Stimulated activated CD8-positive, alpha-beta memory T cell treated with anti-CD3 and anti-CD28 coated beads, Interleukin-15, amount 100 ng/mL, for 1 hour (primary cell): ENCODE data around the gene HTR3A.
A peak's percentile ranks its signal among the peaks of the same experiment; 100 is the strongest.

Experiments
- DNase-seq: peaks from one replicate; pipeline ENCODE4 v3.0.0-alpha.2; 2020; ENCODE audit warnings: low read depth

The HTR3A gene

GRCh38 chr11:113979431-113979830, 4.5 kb downstream of the HTR3A start:
- no peak for DNase-seq

DNA sequence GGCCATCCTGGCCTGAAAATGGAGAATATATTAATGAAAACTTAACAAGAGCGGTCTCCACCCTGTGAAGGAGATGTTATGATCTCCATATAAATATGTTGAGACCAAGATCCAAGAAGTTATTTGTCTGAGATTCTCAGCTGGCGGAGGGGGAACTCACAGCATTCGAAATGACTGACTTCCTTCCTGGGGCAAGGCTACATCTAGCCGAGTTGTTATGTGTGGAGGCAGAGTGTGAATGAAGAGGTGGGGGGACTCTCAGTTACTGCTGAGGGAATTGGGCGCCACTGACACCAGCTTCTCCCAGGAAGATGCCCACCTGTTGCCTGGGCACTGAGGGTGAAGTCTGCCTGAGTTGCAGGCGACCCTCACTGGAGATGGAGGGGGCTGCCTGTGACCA, 5.9 kb downstream of the HTR3A start:
- no peak for DNase-seq

DNA sequence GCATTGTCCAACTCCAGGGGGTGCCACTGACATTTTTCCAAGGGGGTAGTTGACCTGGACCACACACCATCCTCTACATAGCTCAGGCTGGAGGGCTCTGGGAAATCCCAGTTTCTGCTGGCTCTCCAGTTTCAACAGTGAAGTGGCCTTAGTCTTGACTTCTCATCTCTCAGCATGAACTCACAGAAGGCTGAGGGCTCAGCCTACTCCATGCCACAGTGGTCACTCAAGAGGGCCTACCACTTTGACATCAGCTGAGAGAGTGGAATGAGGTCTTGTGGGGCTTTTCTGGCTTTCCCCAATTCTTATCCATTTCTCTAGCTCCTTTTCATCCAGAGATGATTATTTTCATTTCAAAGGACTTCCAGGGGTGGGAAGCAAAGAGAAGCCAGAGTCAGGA, 7.4 kb downstream of the HTR3A start:
- no peak for DNase-seq

- no peak for DNase-seq
These were observed 9.9 kb downstream of the HTR3A start for GRCh38 chr11:113984781-113985180.

DNA sequence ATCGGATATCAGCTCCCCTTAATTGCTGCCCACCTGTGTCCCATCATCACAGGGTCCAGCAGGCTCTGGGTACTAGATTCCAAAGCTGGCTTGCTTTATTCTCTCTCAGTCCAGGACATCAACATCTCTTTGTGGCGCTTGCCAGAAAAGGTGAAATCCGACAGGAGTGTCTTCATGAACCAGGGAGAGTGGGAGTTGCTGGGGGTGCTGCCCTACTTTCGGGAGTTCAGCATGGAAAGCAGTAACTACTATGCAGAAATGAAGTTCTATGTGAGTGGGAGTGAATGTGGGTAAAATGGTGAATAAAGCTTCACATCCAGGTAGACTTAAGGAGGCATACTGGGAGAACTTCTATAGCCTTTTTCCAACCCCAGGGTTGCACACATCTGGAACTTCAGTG, 11.0 kb downstream of the HTR3A start:
- no peak for DNase-seq

- no peak for DNase-seq
These were observed 11.6 kb downstream of the HTR3A start for GRCh38 chr11:113986351-113987140.

- DNase-seq, result no peak
These were observed 14.5 kb downstream of the HTR3A start for GRCh38 chr11:113989381-113989780.

DNA sequence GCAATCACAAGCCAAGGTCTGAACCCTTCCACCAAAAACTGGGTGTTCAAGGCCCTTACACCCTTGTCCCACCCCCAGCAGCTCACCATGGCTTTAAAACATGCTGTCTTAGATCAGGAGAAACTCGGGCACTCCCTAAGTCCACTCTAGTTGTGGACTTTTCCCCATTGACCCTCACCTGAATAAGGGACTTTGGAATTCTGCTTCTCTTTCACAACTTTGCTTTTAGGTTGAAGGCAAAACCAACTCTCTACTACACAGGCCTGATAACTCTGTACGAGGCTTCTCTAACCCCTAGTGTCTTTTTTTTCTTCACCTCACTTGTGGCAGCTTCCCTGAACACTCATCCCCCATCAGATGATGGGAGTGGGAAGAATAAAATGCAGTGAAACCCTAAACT, 15.0 kb downstream of the HTR3A start:
- DNase-seq, result no peak

DNA sequence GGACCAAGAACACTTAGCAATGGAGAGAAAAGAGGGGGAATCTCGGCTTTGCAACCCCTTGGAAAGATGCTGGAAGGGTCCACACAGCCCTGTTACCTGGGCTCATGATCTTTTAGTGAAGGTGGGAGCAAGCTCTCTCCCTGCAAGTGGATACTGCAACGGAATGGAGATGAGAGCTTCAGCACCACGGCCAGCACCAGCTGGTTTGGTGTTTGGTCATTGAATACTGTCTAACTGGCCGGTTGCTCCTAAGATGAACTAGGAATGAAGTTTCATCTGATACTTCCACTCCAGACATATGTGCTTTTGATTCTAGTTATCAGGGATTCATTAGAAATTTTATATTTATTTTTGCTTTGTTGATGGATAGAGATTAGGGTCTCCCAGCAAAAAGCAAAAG, 16.3 kb downstream of the HTR3A start:
- no peak for DNase-seq

- no peak for DNase-seq
These were observed 17.0 kb downstream of the HTR3A start for GRCh38 chr11:113991718-113992458.

GRCh38 chr11:113992459-113993110, 17.7 kb downstream of the HTR3A start:
- no peak for DNase-seq

GRCh38 chr11:113994077-113994954, 19.4 kb downstream of the HTR3A start:
- DNase-seq, result peak; percentile 11

DNA sequence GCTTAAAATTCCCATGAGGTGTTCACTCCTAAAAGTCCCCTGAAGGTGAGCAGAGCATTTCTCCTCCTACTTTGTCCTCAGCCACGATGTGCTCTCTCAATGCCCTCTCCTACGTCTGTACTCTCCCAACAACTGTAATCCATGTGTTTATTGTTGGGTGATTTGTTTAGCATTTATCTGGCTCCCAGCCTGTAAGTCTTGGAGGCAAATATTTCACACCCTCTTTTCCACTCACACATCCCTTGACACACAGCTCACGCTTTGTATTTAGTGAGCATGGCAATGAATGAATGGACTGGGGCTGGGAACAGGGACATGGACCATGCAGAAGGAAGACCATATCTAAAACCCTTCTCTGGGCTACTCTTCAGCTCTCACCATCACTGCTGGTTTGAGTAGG, 22.6 kb downstream of the HTR3A start:
- DNase-seq, result no peak

GRCh38 chr11:113998574-113998973, 23.7 kb downstream of the HTR3A start:
- DNase-seq, result no peak

GRCh38 chr11:114000526-114000925, 25.6 kb downstream of the HTR3A start:
- DNase-seq, result no peak

DNA sequence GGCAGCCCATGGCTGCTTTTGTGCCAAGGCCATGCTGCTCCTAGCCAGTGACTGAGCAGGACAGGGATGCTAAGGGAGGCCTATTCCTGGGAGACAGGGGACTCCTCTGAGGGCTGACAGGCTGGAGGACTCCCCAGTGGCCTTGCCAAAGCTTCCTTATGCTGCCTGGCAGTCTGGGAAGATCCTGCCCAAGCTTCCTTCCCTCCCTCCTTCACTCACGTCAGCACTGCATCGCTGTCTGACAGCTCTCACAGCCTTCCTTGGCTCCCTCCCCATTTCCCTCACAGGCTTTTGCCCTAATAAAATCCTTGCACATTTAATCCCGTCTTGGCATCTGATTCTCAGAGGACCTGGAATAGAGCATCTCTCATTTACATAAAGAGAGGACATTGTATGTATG, 26.5 kb downstream of the HTR3A start:
- DNase-seq, result no peak

GRCh38 chr11:114008331-114008730, 33.4 kb downstream of the HTR3A start:
- no peak for DNase-seq

- no peak for DNase-seq
These were observed 36.0 kb downstream of the HTR3A start for GRCh38 chr11:114010931-114011330.

- no peak for DNase-seq
These were observed 36.5 kb downstream of the HTR3A start for GRCh38 chr11:114011443-114011842.

GRCh38 chr11:114015117-114015516, 40.2 kb downstream of the HTR3A start:
- no peak for DNase-seq

DNA sequence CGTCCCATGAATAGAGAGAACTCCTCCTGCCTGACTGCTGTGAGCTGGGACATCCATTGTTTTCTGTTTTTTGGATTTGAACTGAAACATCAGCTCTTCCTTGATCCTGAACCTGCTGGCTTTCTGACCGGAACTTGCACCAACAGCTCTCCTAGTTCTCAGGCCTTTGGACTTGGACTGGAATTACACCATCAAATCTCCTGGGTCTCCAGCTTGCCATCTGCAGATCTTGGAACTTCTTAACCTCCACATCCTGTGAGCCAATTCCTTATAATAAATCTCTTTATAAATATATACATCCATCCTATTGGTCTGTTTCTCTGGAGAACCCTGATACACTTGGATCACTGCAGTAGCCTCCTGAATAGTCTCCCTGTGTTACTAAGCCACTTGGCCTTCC, 42.1 kb downstream of the HTR3A start:
- no peak for DNase-seq

- DNase-seq, result no peak
These were observed 42.8 kb downstream of the HTR3A start for GRCh38 chr11:114017723-114018122.
